HG02840 (cell line): ENCODE data around the gene HPCAL1.

Experiments
- ATAC-seq: cut with Tn5 transposase; IDR thresholded peaks from one replicate; pipeline ENCODE4 v1.9.1; 2021; ENCODE audit warnings: mild to moderate bottlenecking, moderate library complexity, moderate number of reproducible peaks; ENCODE audit not compliant: unreplicated experiment, low FRiP score

The HPCAL1 gene

DNA sequence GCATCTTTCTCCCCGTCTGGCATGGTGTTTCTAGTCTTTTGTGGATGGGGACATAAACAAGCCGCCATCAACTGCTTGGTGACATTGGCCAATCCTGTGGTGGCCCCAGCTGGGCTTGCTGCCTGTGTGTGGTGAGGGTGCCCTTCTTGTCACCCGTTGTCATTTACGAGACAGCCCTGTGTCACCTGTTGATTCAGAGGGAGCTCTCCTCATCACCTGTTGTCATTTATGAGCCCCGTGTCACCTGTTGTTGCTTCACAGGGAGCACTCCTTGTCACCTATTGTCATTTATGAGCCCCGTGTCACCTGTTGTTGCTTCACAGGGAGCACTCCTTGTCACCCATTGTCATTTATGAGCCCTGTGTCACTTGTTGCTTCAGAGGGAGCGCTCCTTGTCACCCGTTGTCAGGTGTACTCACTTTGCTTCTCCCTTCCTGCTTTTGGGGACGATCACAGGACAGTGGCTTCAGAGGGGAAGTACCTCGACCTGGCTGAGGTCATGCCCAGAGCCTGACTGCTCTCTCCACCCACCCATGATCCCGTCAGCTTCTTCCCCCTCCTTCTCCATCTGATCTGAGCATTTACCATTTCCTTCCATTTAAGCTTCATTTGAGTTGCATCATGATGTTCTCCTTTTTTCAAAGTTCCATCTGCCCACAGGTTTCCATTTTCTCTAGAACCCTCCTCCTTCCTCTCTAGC is 29.1 kb downstream of the HPCAL1 start:
- no peak for ATAC-seq

DNA sequence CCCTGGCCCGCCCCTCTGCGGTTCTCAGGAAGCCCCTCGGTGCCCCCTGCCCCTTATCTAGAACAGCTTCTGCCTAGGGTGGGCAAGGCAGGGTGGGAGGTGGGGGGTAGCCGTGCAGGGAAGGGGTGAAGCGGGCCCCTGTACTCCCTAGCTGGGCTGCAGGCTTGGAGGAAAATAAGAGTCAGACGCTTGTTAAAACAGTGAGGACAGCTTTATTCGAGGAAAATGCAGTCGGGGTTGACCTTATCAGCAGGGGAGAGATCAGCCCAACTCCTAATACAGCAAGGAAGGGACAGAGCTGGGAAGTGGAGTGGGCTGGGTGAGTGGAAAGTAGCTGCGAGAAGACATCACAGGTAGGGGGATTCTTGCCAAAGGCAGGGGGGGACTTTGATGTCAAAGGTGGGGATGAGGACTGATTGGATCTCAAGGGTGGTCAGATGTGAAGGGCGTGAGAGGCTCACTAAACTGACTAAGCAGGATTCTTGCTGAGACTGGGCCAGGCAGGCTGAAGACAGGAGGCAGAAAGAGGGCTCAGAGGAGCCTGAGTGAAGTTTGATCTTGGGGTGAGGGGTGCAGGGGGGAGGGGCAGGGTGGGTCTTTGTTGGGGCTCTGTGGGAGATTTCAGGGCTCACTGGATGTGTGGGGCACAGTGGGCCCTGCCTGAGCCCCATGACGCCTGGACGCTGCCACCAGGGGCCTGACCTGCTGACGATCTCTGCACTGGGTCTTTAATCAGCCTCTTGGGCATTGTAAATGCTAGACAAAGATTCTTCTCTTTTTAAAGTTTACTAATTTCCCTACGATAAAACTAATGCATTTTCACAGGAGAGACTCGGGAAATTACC is 29.9 kb downstream of the HPCAL1 start:
- ATAC-seq, result no peak

DNA sequence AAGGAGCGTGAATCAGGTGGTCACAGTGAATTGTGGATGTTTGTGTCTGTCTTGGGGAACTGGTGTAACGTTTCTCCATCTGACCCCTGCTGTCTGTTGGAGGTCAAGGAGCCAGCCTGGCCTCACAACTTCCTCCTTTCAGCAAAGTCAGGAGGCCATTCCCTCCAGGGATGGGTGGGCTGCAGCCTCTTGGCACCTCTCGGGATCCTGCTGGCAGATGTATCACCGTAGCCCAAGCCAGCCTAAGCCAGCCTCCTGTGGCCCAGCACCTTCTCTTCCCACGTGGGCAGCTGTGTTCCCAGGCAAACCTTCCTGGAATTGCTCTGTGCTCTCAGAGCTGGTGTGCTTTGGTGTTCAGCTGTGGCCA is 30.5 kb downstream of the HPCAL1 start:
- ATAC-seq, result no peak

DNA sequence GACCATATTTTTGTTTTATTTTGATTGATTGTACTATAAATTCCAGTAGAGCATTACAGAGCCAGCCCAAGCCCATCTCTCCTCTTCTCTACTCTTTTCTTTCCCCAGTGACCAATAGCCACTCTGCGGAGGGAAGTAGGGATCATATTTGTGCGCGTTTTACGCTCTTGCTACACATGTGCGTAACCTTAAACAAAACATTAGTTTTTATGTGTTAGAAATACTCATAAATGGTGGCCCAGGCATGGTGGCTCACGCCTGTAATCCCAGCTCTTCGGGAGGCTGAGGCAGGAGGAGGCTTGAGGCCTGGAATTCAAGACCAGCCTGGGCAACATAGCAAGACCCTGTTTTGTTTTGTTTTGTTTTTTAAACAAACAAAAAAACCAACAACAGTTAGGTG is 31.3 kb downstream of the HPCAL1 start:
- ATAC-seq, result no peak

DNA sequence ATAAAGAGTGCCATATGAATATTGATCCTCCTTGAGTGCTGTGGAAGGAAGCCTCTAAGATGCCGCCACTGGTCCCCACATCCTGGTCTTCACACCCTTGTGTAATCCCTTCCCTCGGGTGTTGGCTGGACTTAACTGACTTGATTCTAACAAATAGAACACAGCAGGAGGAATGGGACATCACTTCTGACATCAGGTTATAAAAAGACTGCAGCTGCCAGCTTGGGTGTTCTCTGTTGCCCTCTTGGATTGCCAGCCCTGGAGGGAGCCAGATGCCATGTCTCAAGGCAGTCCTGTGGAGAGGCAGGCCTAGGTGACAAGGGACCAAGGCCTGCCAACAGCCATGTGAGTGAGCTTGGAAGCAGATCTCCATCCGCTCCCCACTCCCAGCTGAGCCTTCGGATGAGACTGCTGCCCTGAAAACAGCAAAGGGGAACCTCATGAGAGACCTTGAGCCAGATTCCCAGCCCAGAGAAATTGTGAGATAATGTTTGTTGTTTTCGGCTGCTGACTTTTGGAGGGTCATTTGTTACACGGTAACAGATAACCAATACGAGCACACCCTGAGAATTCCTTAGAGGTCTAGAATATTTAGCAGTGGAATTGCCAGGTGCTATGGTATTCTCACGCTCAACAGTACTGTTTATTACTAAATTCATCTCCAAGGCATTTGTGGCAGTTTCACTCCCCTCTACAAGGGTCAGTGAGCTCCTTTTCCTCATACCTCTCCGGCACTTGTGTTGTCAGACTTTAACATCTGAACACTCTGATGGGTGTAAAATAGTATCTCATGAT is 32.5 kb downstream of the HPCAL1 start:
- no peak for ATAC-seq

DNA sequence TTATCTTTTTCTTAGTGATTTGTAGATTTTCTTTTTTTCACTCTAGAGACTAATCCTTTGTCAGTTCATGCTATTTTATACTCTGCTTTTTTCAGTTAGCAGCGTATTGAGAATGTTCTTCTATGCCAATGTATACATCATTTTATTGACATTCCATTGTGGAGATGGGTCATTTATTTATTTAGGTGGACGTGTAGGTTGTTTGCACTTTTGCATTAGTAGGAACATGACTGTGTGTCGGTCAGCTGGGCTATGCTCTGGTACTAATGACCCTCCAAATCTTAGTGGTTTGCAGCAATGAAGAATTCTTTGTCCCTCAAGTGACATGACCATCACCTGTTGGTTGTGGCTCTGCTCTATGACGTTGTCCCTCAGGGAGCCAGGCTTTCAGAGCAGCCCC is 33.6 kb downstream of the HPCAL1 start:
- no peak for ATAC-seq

DNA sequence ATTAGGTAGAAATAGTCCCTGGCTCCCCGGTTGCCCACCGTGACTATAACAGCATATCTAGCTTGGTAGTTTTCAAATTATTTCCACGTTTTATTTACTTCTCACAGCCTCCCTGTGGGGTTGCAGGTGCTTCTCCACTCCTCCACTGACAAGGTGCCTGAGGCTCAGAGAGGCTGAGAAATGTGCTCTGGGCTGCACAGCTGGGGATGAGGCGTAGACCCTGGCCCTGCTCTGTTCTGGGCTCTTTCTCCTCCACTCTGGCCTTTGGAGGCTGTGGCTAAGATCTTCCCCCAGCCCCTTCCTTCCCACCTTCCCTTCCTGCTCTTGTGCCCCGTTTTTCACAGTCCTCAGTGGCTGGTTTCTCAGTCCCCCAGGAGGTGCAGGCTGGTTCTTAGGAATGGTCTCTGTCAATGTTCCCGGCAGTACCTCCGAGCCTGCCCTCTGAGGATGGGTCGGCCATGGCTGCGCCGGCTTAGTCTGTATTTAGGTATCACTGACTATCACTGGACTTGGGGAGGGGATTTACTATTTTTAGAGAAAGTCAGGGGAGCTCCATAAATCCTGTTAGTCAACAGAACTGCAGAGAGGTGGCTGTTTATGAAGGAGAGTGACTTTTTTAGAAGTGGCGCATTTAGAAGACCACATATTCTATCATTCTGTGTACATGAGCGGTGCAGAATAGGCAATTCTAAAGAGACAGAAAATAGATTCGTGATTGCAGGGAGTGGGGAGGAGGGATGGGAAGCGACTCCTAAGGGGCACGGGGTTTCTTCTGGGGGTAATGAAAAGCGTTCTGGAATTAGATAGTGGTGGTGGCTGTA is 35.0 kb downstream of the HPCAL1 start:
- ATAC-seq, result no peak

DNA sequence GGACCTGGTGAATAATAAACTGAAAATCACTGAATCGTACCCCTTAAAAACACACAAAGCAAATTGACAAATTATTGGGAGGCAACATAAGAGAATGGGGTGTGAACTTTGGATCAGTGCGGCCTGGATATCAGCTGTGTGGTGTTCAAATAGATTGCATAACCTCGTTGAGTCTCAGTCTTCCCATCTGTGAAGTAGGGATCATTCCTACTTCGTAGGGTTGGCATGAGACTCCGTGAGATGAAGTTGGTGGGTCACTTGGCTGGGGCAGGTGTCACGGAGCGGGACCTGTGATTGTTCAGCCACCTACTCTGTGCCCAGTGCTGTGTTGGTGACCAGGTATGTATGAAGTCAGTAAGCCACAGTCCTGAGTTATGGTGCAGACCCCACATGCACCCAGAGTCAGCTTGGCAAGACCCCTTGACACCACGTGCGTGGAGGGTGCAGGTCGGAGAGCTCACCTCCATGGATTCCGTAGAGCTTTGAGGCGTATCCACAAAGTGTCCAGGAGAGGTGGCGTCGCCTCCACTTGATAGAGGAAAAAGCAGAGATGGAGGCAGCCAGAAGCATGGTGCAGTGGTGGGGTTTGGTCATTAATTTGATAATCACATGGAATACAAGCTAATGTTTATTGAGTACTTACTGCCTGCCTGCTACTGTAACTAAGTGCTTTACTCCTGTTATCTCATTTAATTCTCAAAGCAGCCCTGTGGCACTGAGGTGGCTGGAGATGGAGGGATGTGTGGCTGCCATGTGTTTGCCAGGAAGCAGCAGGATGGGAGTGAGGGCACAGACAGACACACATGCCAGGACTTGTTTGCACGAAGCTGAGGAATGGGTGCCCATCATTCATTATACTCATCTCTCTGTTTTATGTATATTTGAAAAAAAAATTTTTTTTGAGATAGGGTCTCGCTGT is 35.8 kb downstream of the HPCAL1 start:
- no peak for ATAC-seq

DNA sequence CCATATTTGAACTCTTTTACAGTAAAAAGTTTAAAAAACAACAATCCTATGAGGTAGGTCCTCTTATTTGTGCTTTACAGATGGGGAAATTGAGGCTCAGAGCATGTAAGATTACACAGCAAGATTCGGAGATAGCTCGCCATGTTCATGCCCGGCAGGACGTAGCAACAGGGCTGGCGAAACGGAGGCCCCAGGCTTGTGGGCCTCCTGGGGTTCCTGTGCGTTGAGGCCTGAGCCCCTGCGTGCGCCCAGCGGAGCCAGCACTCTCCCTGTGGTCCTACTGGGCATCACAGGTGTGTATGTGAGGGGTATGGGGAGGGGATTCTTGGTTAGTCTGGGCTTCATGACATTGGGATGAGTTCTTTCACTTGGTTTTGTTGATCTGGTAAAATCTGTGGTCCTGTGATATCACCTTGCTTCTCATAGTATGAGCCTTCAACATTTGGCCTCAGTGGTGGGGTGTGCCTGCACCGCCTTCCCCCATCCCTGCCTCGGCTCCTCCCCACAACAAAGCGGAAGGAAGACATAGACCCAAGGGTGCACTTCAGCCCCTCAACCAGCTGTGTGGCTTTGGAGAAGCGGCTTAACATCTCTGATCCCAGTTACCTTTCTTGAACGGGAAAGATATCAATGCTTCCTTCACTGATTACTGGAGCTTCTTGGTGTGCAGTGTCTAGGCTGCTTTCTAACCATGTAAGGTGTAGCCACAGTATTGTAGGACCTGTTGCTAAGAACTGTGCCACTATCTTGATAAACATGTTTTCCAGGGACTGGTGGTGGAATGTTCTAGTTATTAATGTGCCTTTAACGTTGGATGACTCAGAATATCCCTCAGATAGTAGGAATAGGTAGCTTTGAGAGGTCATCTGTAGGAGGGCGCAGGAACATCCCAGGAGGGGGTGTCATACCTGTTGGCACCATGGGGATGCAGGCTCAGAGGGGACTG is 37.2 kb downstream of the HPCAL1 start:
- ATAC-seq, result no peak

DNA sequence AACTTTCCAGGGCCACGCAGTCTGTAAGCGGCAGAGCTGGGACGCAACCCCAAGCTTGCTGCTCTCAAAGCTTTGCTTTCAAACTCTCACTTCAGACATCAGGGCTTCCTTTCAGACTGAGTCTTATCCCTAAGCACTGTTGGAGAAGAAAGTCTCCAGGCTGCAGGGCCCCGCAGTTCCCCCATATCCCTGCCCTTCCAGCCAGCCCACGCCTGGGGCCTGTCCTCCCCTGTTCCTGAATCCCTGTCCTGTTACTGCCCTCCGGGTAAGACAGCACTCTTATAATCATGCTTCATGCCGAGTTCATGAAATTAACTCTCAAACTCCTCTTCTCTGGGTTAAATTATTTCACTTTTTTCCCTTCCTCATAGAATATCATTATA is 37.9 kb downstream of the HPCAL1 start:
- ATAC-seq, result no peak

DNA sequence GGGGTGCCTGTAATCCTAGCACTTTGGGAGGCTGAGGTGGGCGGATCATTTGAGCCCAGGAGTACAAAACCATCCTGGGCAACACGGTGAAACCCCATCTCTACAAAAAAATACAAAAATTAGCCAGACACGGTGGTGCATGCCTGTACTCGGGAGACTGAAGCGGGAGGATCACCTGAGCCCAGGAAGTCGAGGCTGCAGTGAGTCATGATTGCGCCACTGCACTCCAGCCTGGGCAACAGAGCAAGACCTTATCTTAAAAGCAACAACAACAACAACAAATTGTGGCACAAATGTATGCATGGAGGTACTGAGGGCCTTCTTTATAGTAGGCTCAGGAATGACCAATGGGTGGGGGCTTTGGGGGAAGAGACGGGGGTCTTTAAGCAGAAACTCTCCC is 38.5 kb downstream of the HPCAL1 start:
- ATAC-seq, result no peak

DNA sequence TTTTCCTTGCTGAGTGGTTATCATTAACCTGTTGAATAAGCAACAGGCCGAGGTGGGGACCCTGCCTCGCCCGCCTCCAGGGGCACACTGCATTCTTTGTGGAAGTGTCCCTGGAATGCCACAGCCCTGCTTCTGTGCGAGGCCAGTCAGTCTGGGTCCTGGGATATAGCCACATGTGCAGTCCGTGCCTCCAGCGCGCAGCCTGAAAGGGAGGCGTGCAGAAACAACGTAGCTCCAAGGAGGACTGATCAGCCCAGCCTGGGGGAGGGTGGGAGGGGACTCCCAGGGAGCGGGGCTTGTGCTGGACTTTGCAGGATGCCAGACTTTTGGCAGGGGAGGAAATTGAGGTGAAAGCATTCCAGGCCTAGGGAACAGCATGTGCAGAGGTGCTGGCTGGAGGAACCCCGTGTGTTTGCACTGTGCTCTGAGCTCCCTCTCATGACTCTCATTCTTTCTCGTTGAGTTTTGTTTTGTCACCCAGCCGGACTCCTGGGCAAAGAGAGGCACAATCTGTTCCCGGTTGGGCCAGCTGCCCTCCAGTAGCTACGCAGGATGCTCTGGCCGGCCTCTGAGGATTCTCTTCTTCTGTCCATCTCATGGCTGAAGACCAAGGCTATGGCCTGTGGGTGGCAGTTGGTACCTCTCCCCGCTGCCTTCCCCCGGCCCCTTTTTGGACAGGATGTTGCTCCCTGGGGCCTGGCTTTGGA is 39.7 kb downstream of the HPCAL1 start:
- ATAC-seq, result no peak

DNA sequence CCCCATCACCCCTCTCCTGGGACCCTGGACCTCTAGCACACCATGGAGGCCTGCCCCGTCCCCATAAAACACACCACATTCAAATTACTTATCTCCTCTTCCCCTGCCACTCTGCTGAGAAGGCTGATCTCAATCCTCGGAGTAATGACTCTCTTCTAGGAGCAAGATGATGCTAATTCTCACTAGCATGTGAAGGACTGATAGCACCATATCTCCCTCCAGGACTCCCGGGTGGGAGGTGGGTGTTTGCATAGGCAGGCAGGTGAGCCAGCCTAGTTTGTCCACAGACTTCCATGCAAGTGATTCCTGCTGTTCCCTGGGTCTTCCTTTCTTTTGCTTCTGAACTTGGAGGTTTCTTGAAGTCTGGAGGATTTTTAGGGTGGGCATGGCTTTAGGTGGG is 40.5 kb downstream of the HPCAL1 start:
- no peak for ATAC-seq

DNA sequence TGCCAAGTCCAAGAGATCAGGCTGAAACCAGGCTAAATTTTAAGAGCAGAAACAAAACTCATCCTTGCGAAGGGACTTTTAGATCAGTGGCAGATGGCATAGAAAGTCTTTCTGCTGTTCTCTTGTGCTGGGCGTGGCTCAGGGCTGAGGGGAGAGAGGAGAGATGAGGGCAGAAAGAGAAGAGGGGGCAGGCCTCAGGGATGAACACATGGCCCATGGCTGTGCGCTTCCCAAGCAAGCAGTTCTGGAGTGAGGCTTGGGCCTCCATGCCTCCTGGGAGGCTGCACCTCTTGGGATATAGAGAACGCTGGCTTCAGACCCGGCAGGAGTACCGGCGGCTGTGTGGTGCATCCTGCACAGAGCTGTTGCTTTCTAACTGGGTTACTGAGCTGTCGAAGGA is 41.0 kb downstream of the HPCAL1 start:
- no peak for ATAC-seq

DNA sequence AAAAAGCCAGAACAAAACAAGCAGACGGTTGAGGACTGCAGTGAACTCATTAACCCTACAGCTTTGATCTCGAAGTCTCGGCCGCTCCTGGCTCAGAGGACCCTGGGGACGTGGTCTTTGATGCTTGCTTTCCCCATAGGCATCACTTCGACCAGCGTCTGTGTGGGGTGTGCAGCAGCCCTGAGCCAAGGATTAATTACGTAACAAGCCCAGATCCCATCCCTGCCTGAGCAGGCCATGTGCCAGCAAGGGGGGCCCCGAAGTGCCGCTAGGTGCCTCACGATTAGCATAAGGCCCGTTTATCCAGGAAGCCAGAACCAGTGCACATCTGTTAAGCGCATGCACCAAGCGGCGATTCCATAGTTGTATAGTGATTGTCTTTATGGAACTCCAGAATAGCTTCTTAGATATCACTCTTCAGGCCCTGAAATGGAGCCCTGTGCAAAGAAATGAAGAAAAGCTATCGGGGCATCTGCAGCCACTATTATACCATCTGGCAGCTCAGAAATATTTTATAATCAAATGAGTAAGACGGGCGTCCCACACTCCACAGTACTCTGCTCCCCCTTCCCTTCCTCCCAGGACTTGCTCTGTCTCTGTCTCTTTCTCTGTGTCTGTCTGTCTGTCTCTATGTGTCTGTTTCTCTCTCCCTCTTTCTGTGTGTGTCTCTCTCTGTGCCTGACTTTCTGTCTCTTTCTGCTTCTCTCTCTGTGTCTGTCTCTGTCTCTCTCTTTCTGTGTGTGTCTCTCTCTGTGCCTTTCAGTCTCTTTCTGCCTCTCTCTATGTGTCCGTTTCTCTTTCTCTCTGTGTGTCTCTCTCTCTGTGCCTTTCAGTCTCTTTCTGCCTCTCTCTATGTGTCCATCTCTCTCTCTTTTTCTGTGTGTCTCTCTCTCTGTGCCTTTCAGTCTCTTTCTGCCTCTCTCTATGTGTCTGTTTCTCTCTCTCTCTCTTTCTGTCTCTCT is 41.7 kb downstream of the HPCAL1 start:
- no peak for ATAC-seq

DNA sequence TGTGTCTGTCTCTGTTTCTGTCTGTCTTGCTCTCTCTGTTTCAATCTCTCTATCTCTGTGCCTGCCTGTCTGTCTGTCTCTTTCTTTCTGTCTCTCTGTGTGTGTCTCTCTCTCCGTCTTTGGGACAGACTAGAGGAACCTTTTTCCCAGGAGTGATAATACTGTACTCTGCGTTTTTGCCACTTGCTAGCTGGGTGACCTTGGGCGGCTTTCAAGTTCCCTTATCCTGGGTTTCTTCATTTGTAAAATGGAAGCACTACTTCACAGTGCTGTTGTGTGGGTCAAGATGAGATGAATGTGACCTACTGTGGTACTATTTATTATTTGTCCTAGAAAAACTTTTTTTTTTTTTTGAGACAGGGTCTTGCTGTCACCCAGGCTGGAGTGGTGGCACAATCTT is 42.4 kb downstream of the HPCAL1 start:
- no peak for ATAC-seq

DNA sequence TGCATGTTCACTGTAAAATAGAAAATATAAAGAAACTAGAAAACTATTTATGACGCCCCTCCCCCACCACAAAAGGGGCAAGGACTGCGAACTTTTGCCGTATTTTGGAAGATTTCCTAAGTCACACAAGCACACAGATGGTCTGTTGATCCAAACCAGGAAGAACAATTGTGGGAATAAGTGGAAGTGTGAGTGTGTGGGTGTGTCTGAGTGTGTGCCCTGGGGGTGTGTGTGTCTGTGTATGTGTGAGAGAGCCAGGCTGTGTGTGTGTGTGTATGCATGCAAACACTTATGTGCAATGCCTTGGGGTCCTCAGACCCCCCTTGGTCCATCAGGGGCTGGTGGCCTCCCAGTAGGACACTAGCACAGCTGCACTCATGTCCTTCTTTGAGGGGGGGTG is 43.1 kb downstream of the HPCAL1 start:
- no peak for ATAC-seq
